Measurements from ENCODE around the gene CSH2. TPM values are rescaled to one million over a fixed set of nuclear protein-coding genes. Genes with fewer than 3 reads are reported as not detected.

CSH2 gene
- total and polyA plus RNA-seq, 9 of the 15 experiments (the other 6 are each of a cell fraction or from before 2014, with no cell fraction given): not detected

GRCh38 chr17:63842540-63843386, 30.7 kb downstream of the CSH2 start, which contains the start of gene SMARCD2 (continued):
- TF ChIP-seq CHAMP1 (IDR thresholded peaks at IDR 0.05): no peak

GRCh38 chr17:63842173-63842539, 31.3 kb downstream of the CSH2 start:
- in situ Hi-C loops (cut with MboI) (loop anchor here (25.0 kb wide), 1 partner anchor 405 kb away; the partner anchor contains the start of gene CYB561), intact Hi-C loops (cut with micrococcal nuclease) (loop anchor here (2.0 to 10.0 kb wide), 3 partner anchors 69 to 407 kb away; partner anchors contain the start of genes CCDC47 and MAP3K3)
- peak; percentile 14; the same call in 2 of the 3 replicates for ATAC-seq
- peak overlapping the region; percentile 93 to 98 for H3K9ac ChIP-seq (ENCODE audit: insufficient read depth in 1 of 2, low read depth in 2 of 2, low read length in 2 of 2)
- H3K27ac ChIP-seq (ENCODE audit: extremely low read depth, low read depth, low read length): peak overlapping the region; percentile 86
- H3K4me3 ChIP-seq: peak overlapping the region; percentile 95
- FAIRE-seq: no peak
- CTCF ChIA-PET (ENCODE audit: low intra/inter-chr PET ratio): no interaction called here
- BruUV-seq (replicated peaks): no TSS peak
- POLR2A ChIA-PET: interaction anchor here (0.6 to 5.8 kb wide), 5 partner anchors 9 to 1332 kb away, joined by 3 to 66 read pairs (median 8); partner anchors contain the start of genes CCDC47, DDX42 and FTSJ3
- H3K36me3 ChIP-seq (ENCODE audit: control insufficient read depth, insufficient read depth, low read length): peaks cover 25% of the 10 kb centered on the region; the same call in 2 of the 3 replicates
- no peak for DNase-seq (ENCODE audit: extremely low read depth in 1 of 4, low spot score in 3 of 4)
- 0% methylated on average over 14 of the region's 36 CpGs for WGBS (ENCODE audit: insufficient coverage, low coverage, missing lambda C conversion rate)
- H3K4me2 ChIP-seq (ENCODE audit: insufficient read depth, low read length): peak overlapping the region; percentile 96
- peaks cover 23 to 51% of the 10 kb centered on the region in 2 experiments for H3K4me1 ChIP-seq (replicated peaks in 1 of 2; ENCODE audit: control insufficient read depth in 2 of 2, insufficient read depth in 2 of 2, low read length in 2 of 2)
- H2AFZ ChIP-seq (ENCODE audit: low read depth, low read length): peak overlapping the region; percentile 53; the same call in 1 of the 2 replicates
- H3K9me3 ChIP-seq (replicated peaks; ENCODE audit: control insufficient read depth, insufficient read depth, low read depth, low read length): no peaks in the 10 kb centered on the region
- no peaks in the 10 kb centered on the region for H4K20me1 ChIP-seq (replicated peaks; ENCODE audit: control insufficient read depth, insufficient read depth, low read length)
- no peaks in the 10 kb centered on the region for H3K27me3 ChIP-seq (ENCODE audit: control insufficient read depth in 2 of 2, insufficient read depth in 2 of 2, low read length in 2 of 2)
- no peaks in the 10 kb centered on the region for H3K9me1 ChIP-seq (ENCODE audit: control insufficient read depth, insufficient read depth, low read length)
- H3K79me2 ChIP-seq (ENCODE audit: control insufficient read depth, insufficient read depth, low read length): peaks cover 57% of the 10 kb centered on the region
- TF ChIP-seq MXI1 (IDR thresholded peaks at IDR 0.05; ENCODE audit: low read depth, low read length) (no peak), KDM5B (IDR thresholded peaks at IDR 0.05; ENCODE audit: insufficient replicate concordance, low read depth, low read length) (peak; percentile 4), PHF8 (IDR thresholded peaks at IDR 0.05; ENCODE audit: borderline replicate concordance, low read length) (peak; percentile 58; the same call in 1 of the 2 replicates), SP2 (IDR thresholded peaks at IDR 0.05; ENCODE audit: extremely low read depth, low read depth, low read length, poor library complexity, severe bottlenecking) (no peak), ZNF707 (CRISPR knock-in tag; conservative IDR thresholded peaks at IDR 0.05) (no peak), RBBP5 (IDR thresholded peaks at IDR 0.05; ENCODE audit: borderline replicate concordance, insufficient read depth, low read length, poor library complexity, severe bottlenecking) (peak; percentile 41), ARID4B (CRISPR knock-in tag; IDR thresholded peaks at IDR 0.05) (0 out of 2 replicates have a peak, but pooled peaks have one; percentile 13), FOSL1 (tag; conservative IDR thresholded peaks at IDR 0.05) (0 out of 2 replicates have a peak, but pooled peaks have one; percentile 2)

Data from K562 (cell line).